ENCODE results near the gene RBBP5. TPM values are rescaled to one million over a fixed set of nuclear protein-coding genes. Genes with fewer than 3 reads are reported as not detected.

The RBBP5 gene
- total and polyA plus RNA-seq, 10 donors = 4.2 to 23.4 (median 17.7) TPM

- Histone ChIP-seq H3K27me3 (replicated peaks in 1 of 7) (no peaks in the 10 kb centered on the region), H3K9me3 (no peaks in the 10 kb centered on the region), H3K27ac (no peak overlapping the region), H3K4me3 (no peak overlapping the region), H3K36me3 (peaks cover 7 to 99% (median 91%) of the 10 kb centered on the region in 6 donors), H3K4me1 (no peaks in the 10 kb centered on the region)
- intact Hi-C loops (cut with DNase I; ENCODE audit: low total_unique reads) = no loop called here
- TF ChIP-seq POLR2A (IDR thresholded peaks at IDR 0.05) (no peak), POLR2AphosphoS5 (IDR thresholded peaks at IDR 0.05) (no peak), CTCF (IDR thresholded peaks at IDR 0.05 in 8 of 11, conservative IDR thresholded peaks at IDR 0.05 in 3 of 11) (no peak)
- DNase-seq = no peak
Measured at GRCh38 chr1:205095422-205095821, 26.4 kb downstream of the RBBP5 start.

- WGBS, 5 donors = 83 to 96% (median 89%) methylated on average over 4 of the region's 4 CpGs
- Histone ChIP-seq H3K4me3 (no peak overlapping the region), H3K27me3 (replicated peaks in 1 of 7) (no peaks in the 10 kb centered on the region), H3K36me3 (peaks cover 0 to 98% (median 79%) of the 10 kb centered on the region in 6 donors), H3K9me3 (no peaks in the 10 kb centered on the region), H3K4me1 (no peaks in the 10 kb centered on the region), H3K27ac (no peak overlapping the region)
- DNase-seq = no peak
- TF ChIP-seq CTCF (IDR thresholded peaks at IDR 0.05 in 8 of 11, conservative IDR thresholded peaks at IDR 0.05 in 3 of 11) (no peak), POLR2A (IDR thresholded peaks at IDR 0.05) (no peak), POLR2AphosphoS5 (IDR thresholded peaks at IDR 0.05) (no peak)
- intact Hi-C loops (cut with DNase I; ENCODE audit: low total_unique reads) = no loop called here
Measured at GRCh38 chr1:205091043-205091740, 30.6 kb downstream of the RBBP5 start.

GRCh38 chr1:205088341-205088740, 33.4 kb downstream of the RBBP5 start:
- intact Hi-C loops (cut with DNase I; ENCODE audit: low total_unique reads) = no loop called here
- Histone ChIP-seq H3K36me3 (peaks cover 0 to 99% (median 74%) of the 10 kb centered on the region in 6 donors), H3K9me3 (no peaks in the 10 kb centered on the region), H3K27ac (no peak overlapping the region), H3K4me3 (no peak overlapping the region), H3K4me1 (no peaks in the 10 kb centered on the region), H3K27me3 (replicated peaks in 1 of 7) (no peaks in the 10 kb centered on the region)
- TF ChIP-seq POLR2AphosphoS5 (IDR thresholded peaks at IDR 0.05) (no peak), POLR2A (IDR thresholded peaks at IDR 0.05) (no peak), CTCF (IDR thresholded peaks at IDR 0.05 in 8 of 11, conservative IDR thresholded peaks at IDR 0.05 in 3 of 11) (no peak)
- DNase-seq = no peak
- 87 to 95% (median 89%) methylated on average over 3 of the region's 3 CpGs for WGBS, 5 donors

- H3K36me3 ChIP-seq = peaks cover 0 to 72% (median 40%) of the 10 kb centered on the region in 6 donors
- intact Hi-C loops (cut with DNase I; ENCODE audit: low total_unique reads) = no loop called here
- H3K4me3 ChIP-seq = no peak within 1 kb of the TSS
- DNase-seq = no peak
- 96 to 100% (median 99%) methylated on average over 2 of the region's 2 CpGs for WGBS, 5 donors
- H3K9me3 ChIP-seq = no peaks in the 10 kb centered on the region
- H3K4me1 ChIP-seq = no peaks in the 10 kb centered on the region
- TF ChIP-seq POLR2AphosphoS5 (IDR thresholded peaks at IDR 0.05) (no peak), CTCF (IDR thresholded peaks at IDR 0.05 in 8 of 11, conservative IDR thresholded peaks at IDR 0.05 in 3 of 11) (no peak), POLR2A (IDR thresholded peaks at IDR 0.05) (no peak)
- no peak within 1 kb of the TSS for H3K27ac ChIP-seq
- no peaks in the 10 kb centered on the region for H3K27me3 ChIP-seq (replicated peaks in 1 of 7)
Measured at GRCh38 chr1:205084360-205084759, 37.4 kb downstream of the RBBP5 start, which contains the start of gene TMEM81. TMEM81 (minus strand) TSS chr1:205084460; CDS start chr1:205084320, 140 bp downstream.

All from spleen (tissue), 11 donors.